ENCODE data around the gene MYBPC1. TPM values are rescaled to one million over a fixed set of nuclear protein-coding genes. Genes with fewer than 3 reads are reported as not detected.

MYBPC1 gene
- total RNA-seq, 1 experiment from 2014 or later: not detected

DNA sequence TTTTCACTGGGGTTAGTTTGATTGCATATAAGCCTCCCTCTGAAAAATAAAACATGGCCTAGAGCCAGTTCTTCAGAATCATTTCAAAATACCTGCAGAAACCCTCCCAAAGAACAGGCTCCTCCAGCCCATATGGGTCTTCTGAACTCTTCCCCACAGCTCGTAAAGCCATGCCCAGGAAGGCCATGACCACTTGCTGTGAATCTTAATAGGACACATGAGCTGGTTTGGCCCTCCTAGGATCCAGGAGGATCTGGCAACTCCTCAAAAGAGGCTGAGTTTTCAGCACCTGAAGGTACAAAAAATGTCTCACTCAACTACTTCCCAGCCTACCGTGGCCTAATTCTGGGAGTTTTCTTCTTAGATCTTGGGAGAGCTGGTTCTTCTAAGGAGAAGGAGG, 2.4 kb downstream of the MYBPC1 start:
- peak overlapping the region in 1 of 3 experiments; percentile 55; a peak in 1 of 7 replicates for H3K27ac Mint-ChIP-seq
- H3K23ac ChIP-seq (ENCODE audit: insufficient read length, low read depth, low read length): no peak overlapping the region
- H3K4me3 Mint-ChIP-seq: no peak overlapping the region
- H3K56ac ChIP-seq (ENCODE audit: insufficient read length, low read depth, low read length): no peak overlapping the region
- TF ChIP-seq, protein P1, sequence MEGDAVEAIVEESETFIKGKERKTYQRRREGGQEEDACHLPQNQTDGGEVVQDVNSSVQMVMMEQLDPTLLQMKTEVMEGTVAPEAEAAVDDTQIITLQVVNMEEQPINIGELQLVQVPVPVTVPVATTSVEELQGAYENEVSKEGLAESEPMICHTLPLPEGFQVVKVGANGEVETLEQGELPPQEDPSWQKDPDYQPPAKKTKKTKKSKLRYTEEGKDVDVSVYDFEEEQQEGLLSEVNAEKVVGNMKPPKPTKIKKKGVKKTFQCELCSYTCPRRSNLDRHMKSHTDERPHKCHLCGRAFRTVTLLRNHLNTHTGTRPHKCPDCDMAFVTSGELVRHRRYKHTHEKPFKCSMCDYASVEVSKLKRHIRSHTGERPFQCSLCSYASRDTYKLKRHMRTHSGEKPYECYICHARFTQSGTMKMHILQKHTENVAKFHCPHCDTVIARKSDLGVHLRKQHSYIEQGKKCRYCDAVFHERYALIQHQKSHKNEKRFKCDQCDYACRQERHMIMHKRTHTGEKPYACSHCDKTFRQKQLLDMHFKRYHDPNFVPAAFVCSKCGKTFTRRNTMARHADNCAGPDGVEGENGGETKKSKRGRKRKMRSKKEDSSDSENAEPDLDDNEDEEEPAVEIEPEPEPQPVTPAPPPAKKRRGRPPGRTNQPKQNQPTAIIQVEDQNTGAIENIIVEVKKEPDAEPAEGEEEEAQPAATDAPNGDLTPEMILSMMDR (conservative IDR thresholded peaks at IDR 0.05): no peak
- no peak for DNase-seq
- H3K4ac ChIP-seq (ENCODE audit: low read depth, low read length): no peak overlapping the region
- no peak overlapping the region for H3K4me2 ChIP-seq (ENCODE audit: insufficient read depth, insufficient read length, low read length)
- H2BK20ac ChIP-seq (ENCODE audit: low read depth, low read length, poor library complexity, severe bottlenecking): no peak overlapping the region
- H3K79me2 ChIP-seq (ENCODE audit: insufficient read depth, low read length): no peaks in the 10 kb centered on the region
- H3K9me3 Mint-ChIP-seq: no peaks in the 10 kb centered on the region
- no peak overlapping the region for H2BK15ac ChIP-seq (ENCODE audit: low read depth, low read length)
- H2BK12ac ChIP-seq (ENCODE audit: insufficient read length, low read depth, low read length): no peak overlapping the region
- no peak overlapping the region for H3K18ac ChIP-seq (ENCODE audit: insufficient read length, low read depth, low read length)
- no peak overlapping the region for H3K9ac ChIP-seq (ENCODE audit: extremely low read depth, insufficient read length, low read length)
- no peaks in the 10 kb centered on the region for H3K36me3 Mint-ChIP-seq (ENCODE audit: insufficient read depth in 1 of 3, low read depth in 3 of 3)
- H4K5ac ChIP-seq (ENCODE audit: insufficient read length, low read depth, low read length): no peak overlapping the region
- no peak overlapping the region for H3T11ph ChIP-seq (ENCODE audit: low read length)
- no peak overlapping the region for H4K8ac ChIP-seq (replicated peaks; ENCODE audit: insufficient read length, low read depth, low read length)
- H2BK5ac ChIP-seq (ENCODE audit: insufficient read length, low read length): no peak overlapping the region
- no peaks in the 10 kb centered on the region for H4K20me1 ChIP-seq (ENCODE audit: control insufficient read depth, insufficient read depth, insufficient read length)
- H3K27ac ChIP-seq (ENCODE audit: insufficient read length, low read depth, low read length): no peak overlapping the region
- no peak overlapping the region for H2BK120ac ChIP-seq (ENCODE audit: low read depth, low read length, poor library complexity, severe bottlenecking)
- no peaks in the 10 kb centered on the region for H3K27me3 ChIP-seq (ENCODE audit: insufficient read depth, low read length)
- H2AK5ac ChIP-seq (ENCODE audit: insufficient read length, low read length): no peak overlapping the region
- WGBS (ENCODE audit: extremely low coverage, insufficient read length, low lambda C conversion rate): no CpG with 5 or more reads among the region's 2 CpGs
- peaks cover 18 to 19% of the 10 kb centered on the region in 2 experiments for H3K4me1 Mint-ChIP-seq
- H2AFZ ChIP-seq (ENCODE audit: low read length): no peak overlapping the region
- no peaks in the 10 kb centered on the region for H3K9me3 ChIP-seq (ENCODE audit: control insufficient read depth, low read depth, low read length)
- no peaks in the 10 kb centered on the region for H3K27me3 Mint-ChIP-seq (ENCODE audit: low read depth)
- no peaks in the 10 kb centered on the region for H3K23me2 ChIP-seq (ENCODE audit: insufficient read length, low read depth, low read length, poor library complexity, severe bottlenecking)
- no peaks in the 10 kb centered on the region for H3K79me1 ChIP-seq (ENCODE audit: insufficient read depth, low read depth, low read length, poor library complexity, severe bottlenecking)
- no peak overlapping the region for H4K91ac ChIP-seq (ENCODE audit: insufficient read length, low read depth, low read length)
- no peaks in the 10 kb centered on the region; the same call in 1 of the 2 replicates for H3K4me1 ChIP-seq (ENCODE audit: insufficient read depth, low read length)
- no peak overlapping the region for H3K14ac ChIP-seq (ENCODE audit: insufficient read depth, low read length)
